Measurements from ENCODE around the gene SHD. TPM values are rescaled to one million over a fixed set of nuclear protein-coding genes. Genes with fewer than 3 reads are reported as not detected.

SHD gene
- total and polyA plus RNA-seq, 2 experiments from 2014 or later = 3.4 TPM; not detected in 1

GRCh38 chr19:4310247-4311121 lies 31.4 kb downstream of the SHD start:
- H3K4me3 ChIP-seq = no peak overlapping the region
- WGBS (ENCODE audit: low lambda C conversion rate, missing lambda C conversion rate) = 96% methylated on average over 22 of the region's 22 CpGs
- H3K4me1 ChIP-seq (ENCODE audit: insufficient read depth) = no peaks in the 10 kb centered on the region
- H3K36me3 ChIP-seq (replicated peaks; ENCODE audit: insufficient read depth, low read depth) = no peaks in the 10 kb centered on the region
- H4K20me1 ChIP-seq (ENCODE audit: insufficient read depth, poor library complexity, severe bottlenecking) = no peaks in the 10 kb centered on the region
- no peak overlapping the region for H3K4me2 ChIP-seq
- no peak overlapping the region for H2AFZ ChIP-seq
- H3K79me2 ChIP-seq = no peaks in the 10 kb centered on the region
- no peak for DNase-seq (ENCODE audit: low spot score)
- H3K27me3 ChIP-seq = no peaks in the 10 kb centered on the region
- TF ChIP-seq EZH2 (IDR thresholded peaks at IDR 0.05; ENCODE audit: borderline replicate concordance) = no peak
- H3K9me2 ChIP-seq (replicated peaks; ENCODE audit: insufficient read depth) = no peaks in the 10 kb centered on the region
- H3K27ac ChIP-seq = no peak overlapping the region
- no peaks in the 10 kb centered on the region for H3K9me3 ChIP-seq (ENCODE audit: low read depth)

GRCh38 chr19:4313847-4314490 lies 34.9 kb downstream of the SHD start:
- H3K27ac ChIP-seq = no peak overlapping the region

GRCh38 chr19:4316956-4317355 lies 37.9 kb downstream of the SHD start:
- WGBS (ENCODE audit: low lambda C conversion rate, missing lambda C conversion rate) = 97% methylated on average over 9 of the region's 9 CpGs
- H3K9me3 ChIP-seq (ENCODE audit: low read depth) = no peaks in the 10 kb centered on the region
- H4K20me1 ChIP-seq (ENCODE audit: insufficient read depth, poor library complexity, severe bottlenecking) = no peaks in the 10 kb centered on the region
- no peaks in the 10 kb centered on the region for H3K36me3 ChIP-seq (replicated peaks; ENCODE audit: insufficient read depth, low read depth)
- no peaks in the 10 kb centered on the region for H3K9me2 ChIP-seq (replicated peaks; ENCODE audit: insufficient read depth)
- H3K79me2 ChIP-seq = no peaks in the 10 kb centered on the region
- H3K4me2 ChIP-seq = no peak overlapping the region
- no peak overlapping the region for H3K27ac ChIP-seq
- no peaks in the 10 kb centered on the region for H3K4me1 ChIP-seq (ENCODE audit: insufficient read depth)
- no peak overlapping the region for H3K4me3 ChIP-seq
- TF ChIP-seq EZH2 (IDR thresholded peaks at IDR 0.05; ENCODE audit: borderline replicate concordance) = no peak
- no peak for TF ChIP-seq EZH2phosphoT487 (IDR thresholded peaks at IDR 0.05; ENCODE audit: low read depth, severe bottlenecking, unreplicated experiment)
- no peak for TF ChIP-seq CTCF (IDR thresholded peaks at IDR 0.05; ENCODE audit: poor library complexity)
- no peak for DNase-seq (ENCODE audit: low spot score)
- H3K27me3 ChIP-seq = no peaks in the 10 kb centered on the region
- no peak overlapping the region for H2AFZ ChIP-seq

More at GRCh38 chr19:4313847-4314490, 34.9 kb downstream of the SHD start:
- Histone ChIP-seq H3K4me3 (no peak overlapping the region), H4K20me1 (ENCODE audit: insufficient read depth, poor library complexity, severe bottlenecking) (no peaks in the 10 kb centered on the region), H3K4me1 (ENCODE audit: insufficient read depth) (no peaks in the 10 kb centered on the region), H3K4me2 (no peak overlapping the region), H2AFZ (no peak overlapping the region), H3K9me3 (ENCODE audit: low read depth) (no peaks in the 10 kb centered on the region), H3K27me3 (no peaks in the 10 kb centered on the region), H3K79me2 (no peaks in the 10 kb centered on the region), H3K9me2 (replicated peaks; ENCODE audit: insufficient read depth) (no peaks in the 10 kb centered on the region), H3K36me3 (replicated peaks; ENCODE audit: insufficient read depth, low read depth) (no peaks in the 10 kb centered on the region)
- no peak for DNase-seq (ENCODE audit: low spot score)
- TF ChIP-seq EZH2phosphoT487 (IDR thresholded peaks at IDR 0.05; ENCODE audit: low read depth, severe bottlenecking, unreplicated experiment) = no peak
- TF ChIP-seq EZH2 (IDR thresholded peaks at IDR 0.05; ENCODE audit: borderline replicate concordance) = no peak
- TF ChIP-seq CTCF (IDR thresholded peaks at IDR 0.05; ENCODE audit: poor library complexity) = no peak
- WGBS (ENCODE audit: low lambda C conversion rate, missing lambda C conversion rate) = 91% methylated on average over 12 of the region's 12 CpGs

GRCh38 chr19:4318460-4318859 lies 39.4 kb downstream of the SHD start:
- no peaks in the 10 kb centered on the region for H3K36me3 ChIP-seq (replicated peaks; ENCODE audit: insufficient read depth, low read depth)
- 94% methylated on average over 7 of the region's 7 CpGs for WGBS (ENCODE audit: low lambda C conversion rate, missing lambda C conversion rate)
- H3K4me3 ChIP-seq = no peak overlapping the region
- no peak for DNase-seq (ENCODE audit: low spot score)
- H3K9me3 ChIP-seq (ENCODE audit: low read depth) = no peaks in the 10 kb centered on the region
- H3K79me2 ChIP-seq = no peaks in the 10 kb centered on the region
- no peak for TF ChIP-seq CTCF (IDR thresholded peaks at IDR 0.05; ENCODE audit: poor library complexity)
- TF ChIP-seq EZH2phosphoT487 (IDR thresholded peaks at IDR 0.05; ENCODE audit: low read depth, severe bottlenecking, unreplicated experiment) = no peak
- no peak for TF ChIP-seq EZH2 (IDR thresholded peaks at IDR 0.05; ENCODE audit: borderline replicate concordance)
- no peaks in the 10 kb centered on the region for H3K9me2 ChIP-seq (replicated peaks; ENCODE audit: insufficient read depth)
- no peak overlapping the region for H3K4me2 ChIP-seq
- no peaks in the 10 kb centered on the region for H3K27me3 ChIP-seq
- no peak overlapping the region for H2AFZ ChIP-seq
- no peaks in the 10 kb centered on the region for H4K20me1 ChIP-seq (ENCODE audit: insufficient read depth, poor library complexity, severe bottlenecking)
- no peak overlapping the region for H3K27ac ChIP-seq
- no peaks in the 10 kb centered on the region for H3K4me1 ChIP-seq (ENCODE audit: insufficient read depth)

All from hepatocyte (in vitro differentiated cells).